Endometrial microvascular endothelial cells (primary cell): ENCODE data around the gene DLGAP5. TPM values are rescaled to one million over a fixed set of nuclear protein-coding genes. Genes with fewer than 3 reads are reported as not detected.

Experiments
- in situ Hi-C: cut with HindIII; loops from 2 replicates; pipeline ENCODE4 v1.10.0; 2017; ENCODE audit warnings: low sequenced_read_pairs, low pct_unique_long_range_greater_than_20kb; ENCODE audit errors: inconsistent ontology term
- total RNA-seq: library from RNA; depleted of rRNA; stranded (reverse); fragments of >200 nt; gene quantifications from one replicate; pipeline ENCODE4 v1.2.3, GENCODE V29; 2015; ENCODE audit errors: inconsistent ontology term

The DLGAP5 gene
- total RNA-seq, result 62.4 TPM

GRCh38 chr14:55191203-55192053, at the start of gene DLGAP5:
Gene DLGAP5 (minus strand): TSS chr14:55191585. CDS start chr14:55189179, 2,406 bp downstream.
- in situ Hi-C loops, result no loop called here

DNA sequence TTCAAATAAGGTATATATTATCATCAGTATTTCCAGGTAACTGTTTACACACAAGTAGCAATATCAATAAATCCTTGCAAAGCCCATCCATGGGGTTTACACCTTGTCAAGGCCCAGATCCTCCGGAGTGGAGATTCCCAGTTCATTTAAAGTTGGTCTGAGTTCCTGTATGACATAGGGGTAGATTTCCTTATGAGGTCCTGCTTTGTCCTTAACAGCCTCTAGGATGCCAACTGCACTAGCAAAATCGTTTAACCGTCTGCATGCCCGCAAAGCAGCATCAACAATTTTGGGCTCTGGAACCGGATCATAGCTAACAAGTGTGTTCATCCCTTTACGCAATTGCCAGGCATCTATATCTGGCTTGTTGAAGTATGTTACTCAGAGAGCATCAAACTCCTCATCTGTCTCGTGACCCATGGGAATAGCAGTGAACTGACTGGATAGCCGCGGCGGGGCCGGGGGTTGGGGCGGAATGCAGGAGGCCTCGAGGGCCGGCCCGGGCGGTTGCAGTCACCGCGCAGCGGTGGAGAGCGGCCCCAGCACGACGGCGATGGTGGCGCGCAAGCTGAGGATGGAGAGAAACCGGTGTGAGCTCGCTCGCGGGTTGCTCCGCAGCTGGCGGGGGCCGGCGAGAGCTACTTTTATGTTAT, 49.3 kb upstream of the DLGAP5 start:
- in situ Hi-C loops, result no loop called here

- in situ Hi-C loops, result no loop called here
These were observed 47.9 kb upstream of the DLGAP5 start for GRCh38 chr14:55239320-55239719.

DNA sequence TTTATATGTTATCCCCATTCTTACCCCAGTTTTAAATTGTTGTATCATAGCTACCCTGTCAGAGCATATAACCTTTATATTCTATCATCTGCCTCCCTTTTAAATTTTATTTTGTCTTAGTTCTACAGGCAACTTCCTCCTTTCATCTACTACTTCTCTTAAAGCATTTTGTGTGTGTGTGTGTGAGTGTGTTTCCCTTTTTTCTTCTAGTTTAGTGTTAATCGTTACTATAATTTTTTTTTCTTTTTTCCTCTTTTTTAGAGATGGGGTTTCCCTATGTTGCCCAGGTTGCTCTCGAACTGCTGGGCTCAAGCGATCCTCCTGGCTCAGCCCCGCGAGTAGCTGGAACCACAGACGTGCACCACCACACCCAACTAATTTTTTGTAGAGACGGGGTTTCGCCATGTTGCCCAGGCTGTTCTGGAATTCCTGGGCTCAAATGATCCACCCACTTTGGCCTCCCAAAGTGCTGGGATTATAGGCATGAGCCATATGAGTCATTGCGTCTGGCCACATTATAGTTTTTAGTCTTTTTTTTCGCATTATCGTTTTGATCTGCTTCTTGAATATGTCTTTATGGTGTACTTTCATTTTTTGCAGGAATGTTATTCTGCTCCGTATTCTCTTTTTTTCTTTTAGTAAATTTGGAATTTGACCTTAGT, 46.8 kb upstream of the DLGAP5 start:
- in situ Hi-C loops, result no loop called here

DNA sequence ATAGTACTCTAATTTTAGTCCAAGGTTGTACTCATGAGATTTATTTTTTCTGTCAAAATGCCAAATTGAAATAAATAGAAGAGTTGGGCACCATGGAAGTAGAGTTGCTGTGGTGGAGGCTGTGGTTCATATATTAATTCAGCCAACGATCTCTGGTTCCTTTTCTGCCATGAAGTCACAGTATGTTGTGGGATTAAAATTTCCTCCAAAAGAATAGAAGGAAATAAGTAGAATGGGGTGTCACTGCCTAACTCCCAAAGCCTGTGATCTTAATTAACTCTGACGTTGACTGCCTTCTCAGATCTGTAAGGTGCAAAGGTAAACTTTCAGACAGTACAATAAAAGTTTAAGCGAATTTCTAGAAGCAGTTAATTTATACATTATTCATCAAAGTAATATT, 42.2 kb upstream of the DLGAP5 start:
- in situ Hi-C loops, result no loop called here

DNA sequence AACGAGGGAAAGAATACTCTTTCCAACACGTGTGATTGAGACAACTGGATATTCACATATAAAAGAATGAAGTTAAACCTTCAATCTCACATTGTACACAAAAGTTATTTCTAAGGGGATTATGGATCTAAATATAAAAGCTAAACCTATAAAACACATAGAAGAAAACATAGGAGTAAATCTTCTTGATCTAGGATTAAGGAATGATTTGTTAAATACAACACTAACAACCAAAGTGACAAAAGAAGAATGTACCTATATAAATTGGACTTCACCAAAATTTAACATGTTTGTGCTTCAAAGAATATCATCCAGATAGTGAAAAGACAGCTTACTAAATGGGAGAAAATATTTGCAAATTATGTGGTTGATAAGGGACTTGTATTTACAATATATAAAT, 36.9 kb upstream of the DLGAP5 start:
- in situ Hi-C loops, result no loop called here

DNA sequence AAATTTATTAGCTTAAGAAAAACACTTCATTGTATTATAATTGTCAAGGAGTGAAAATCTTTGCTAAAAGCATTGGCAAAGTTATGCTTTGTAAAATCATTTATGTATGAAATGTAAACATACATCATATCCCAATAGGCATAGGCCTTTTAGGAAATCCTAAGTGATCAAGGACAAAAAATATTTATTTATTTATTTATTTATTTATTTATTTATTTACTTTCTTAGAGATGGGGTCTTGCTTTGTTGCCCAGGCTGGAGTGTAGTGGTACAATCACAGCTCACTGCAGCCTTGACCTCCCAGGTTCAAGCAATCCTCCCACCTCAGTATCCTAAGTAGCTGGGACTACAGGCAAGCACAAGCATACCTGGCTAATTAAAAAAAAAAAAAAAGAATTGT, 32.0 kb upstream of the DLGAP5 start:
- in situ Hi-C loops, result no loop called here

GRCh38 chr14:55221968-55222367, 30.6 kb upstream of the DLGAP5 start:
- in situ Hi-C loops, result no loop called here

DNA sequence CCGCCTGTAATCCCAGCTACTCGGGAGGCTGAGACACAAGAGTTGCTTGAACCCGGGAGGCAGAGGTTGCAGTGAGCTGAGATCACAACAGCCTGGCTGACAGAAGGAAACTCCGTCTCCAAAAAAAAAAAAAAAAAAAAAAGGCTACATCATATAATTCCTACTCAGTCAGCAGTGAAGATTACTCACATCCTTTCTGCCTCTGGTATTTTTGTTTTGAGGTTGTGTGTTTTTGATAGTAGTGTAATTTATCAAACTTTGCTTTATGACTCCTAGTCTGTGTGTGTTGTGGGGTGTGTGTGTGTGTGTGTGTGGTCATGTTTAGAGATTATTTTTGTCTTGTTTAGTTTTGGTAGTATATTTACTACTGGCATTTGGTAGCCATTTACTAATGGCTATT, 29.8 kb upstream of the DLGAP5 start:
- in situ Hi-C loops, result no loop called here

GRCh38 chr14:55220230-55220629, 28.8 kb upstream of the DLGAP5 start:
- in situ Hi-C loops, result no loop called here

GRCh38 chr14:55212634-55213033, 21.2 kb upstream of the DLGAP5 start:
- in situ Hi-C loops, result no loop called here

GRCh38 chr14:55207832-55208231, 16.4 kb upstream of the DLGAP5 start:
- in situ Hi-C loops, result no loop called here

DNA sequence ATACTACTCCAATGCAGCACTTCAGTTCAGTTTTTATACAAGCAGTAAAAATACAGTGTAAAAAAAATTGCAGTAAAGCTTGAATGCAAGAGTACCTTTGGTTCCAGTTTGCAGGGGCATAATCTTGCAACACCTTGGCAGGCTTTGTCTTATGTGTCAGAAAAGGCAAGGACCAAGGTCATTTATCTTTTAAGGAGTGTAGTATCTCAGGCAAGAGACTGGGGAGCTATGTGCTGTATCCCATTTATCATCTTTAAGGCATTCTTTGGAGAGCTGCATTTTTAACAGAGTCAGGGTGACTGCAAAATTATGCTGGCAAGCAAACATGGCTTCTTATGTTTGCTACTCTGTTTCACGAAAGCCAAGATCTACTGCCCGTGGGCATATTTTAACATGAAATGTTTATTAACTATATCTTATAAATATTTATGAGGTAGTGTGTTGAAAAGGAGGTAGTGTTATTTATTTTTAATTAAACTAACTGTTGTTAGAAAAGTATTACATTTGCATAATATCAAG, 14.8 kb upstream of the DLGAP5 start:
- in situ Hi-C loops, result no loop called here

GRCh38 chr14:55201219-55202101, 10.1 kb upstream of the DLGAP5 start:
- in situ Hi-C loops, result no loop called here

DNA sequence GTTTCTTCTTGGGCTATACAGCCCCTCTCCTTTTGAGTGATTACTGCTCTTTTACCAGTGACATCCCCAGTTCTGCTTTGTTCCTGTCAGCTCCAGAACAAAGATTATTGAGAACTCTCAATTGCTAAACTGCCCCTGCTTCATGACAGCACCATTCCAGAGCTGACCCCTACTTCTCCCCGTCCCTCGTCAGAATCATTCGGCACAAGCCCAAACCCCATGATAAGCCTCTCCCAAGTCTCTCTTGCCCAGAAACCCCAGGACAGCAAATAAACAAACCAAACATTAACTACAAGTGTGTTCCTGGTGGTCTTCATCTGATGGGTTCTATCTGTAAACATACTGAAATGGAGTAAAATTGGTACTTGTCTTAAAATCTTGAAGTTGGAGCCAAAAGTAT, 9.3 kb upstream of the DLGAP5 start:
- in situ Hi-C loops, result no loop called here

GRCh38 chr14:55198749-55199148, 7.4 kb upstream of the DLGAP5 start:
- in situ Hi-C loops, result no loop called here

DNA sequence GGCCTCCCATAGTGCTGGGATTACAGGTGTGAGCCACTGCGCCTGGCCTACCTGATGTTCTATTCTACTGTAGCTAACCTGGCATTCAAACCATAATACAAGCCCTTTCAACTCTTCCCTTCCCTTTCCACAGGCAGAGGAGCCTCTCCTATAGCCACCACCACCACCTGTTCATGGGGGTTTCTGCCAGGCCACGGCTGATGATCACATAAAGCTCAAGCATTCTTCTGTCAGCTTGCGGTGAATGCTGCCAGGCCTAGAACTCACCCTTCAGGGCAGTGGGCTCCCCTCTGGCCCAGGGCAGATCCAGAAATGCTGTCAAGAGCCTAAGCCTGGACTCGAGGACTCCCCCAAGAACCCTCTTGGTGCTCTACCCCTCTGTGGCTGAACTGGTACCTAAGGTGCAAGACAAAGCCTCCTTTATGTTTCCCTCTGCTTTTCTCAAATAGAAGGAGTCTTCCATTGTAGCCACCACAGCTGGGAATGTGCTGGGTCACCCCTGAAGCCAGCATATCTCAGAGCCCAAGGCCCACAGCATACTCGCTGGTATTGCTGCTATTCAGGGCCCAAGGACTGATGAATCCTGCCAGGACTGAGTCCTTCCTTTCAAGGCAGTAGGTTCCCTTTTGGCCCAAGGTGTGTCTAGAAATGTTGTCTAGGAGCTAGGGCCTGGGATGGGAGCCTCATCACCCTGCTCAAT, 3.4 kb upstream of the DLGAP5 start:
- in situ Hi-C loops, result no loop called here

GRCh38 chr14:55192054-55192621, 753 bp upstream of the DLGAP5 start:
- in situ Hi-C loops, result no loop called here
